Endodermal cell (in vitro differentiated cells): Measurements from ENCODE around the gene SNAI1. TPM values are rescaled to one million over a fixed set of nuclear protein-coding genes. Genes with fewer than 3 reads are reported as not detected.
"Not testable (repeated sequence)": the region's sequence is repeated elsewhere in the genome, so short reads cannot be mapped to it uniquely, and the experiment has no call there.

ENCODE experiments used
- DNase-seq: peaks from one replicate; pipeline ENCODE4 v3.0.0-alpha.2; 2017
- H3K27ac ChIP-seq: 2 replicates; pipeline ENCODE4 v1.5.1; 2013; ENCODE audit warnings: mild to moderate bottlenecking, low read depth, low read length, moderate library complexity
- H3K27me3 ChIP-seq: 2 replicates; pipeline ENCODE4 v1.6.1; 2013; ENCODE audit warnings: mild to moderate bottlenecking, low read length, moderate library complexity; ENCODE audit not compliant: insufficient read depth, control insufficient read depth, poor library complexity, severe bottlenecking
- H3K36me3 ChIP-seq: 2 replicates; pipeline ENCODE4 v1.7.0; 2013; ENCODE audit warnings: mild to moderate bottlenecking, low read length, moderate library complexity; ENCODE audit not compliant: control insufficient read depth, insufficient read depth
- H3K4me1 ChIP-seq: one replicate; pipeline ENCODE4 v1.7.0; 2013; ENCODE audit warnings: low read length; ENCODE audit not compliant: control insufficient read depth, insufficient read depth
- H3K4me3 ChIP-seq: 2 replicates; pipeline ENCODE4 v1.5.1; 2013; ENCODE audit warnings: mild to moderate bottlenecking, low read length, moderate library complexity
- H3K9ac ChIP-seq: 2 replicates; pipeline ENCODE4 v1.6.1; 2013; ENCODE audit warnings: mild to moderate bottlenecking, low read length, moderate library complexity; ENCODE audit not compliant: poor library complexity, severe bottlenecking; ENCODE audit errors: extremely low read depth
- H3K9me3 ChIP-seq: 2 replicates; pipeline ENCODE4 v1.6.1; 2013; ENCODE audit warnings: mild to moderate bottlenecking, low read length, moderate library complexity; ENCODE audit not compliant: control insufficient read depth
- H3K27ac Mint-ChIP-seq: 2 replicates; pipeline ENCODE4 v1.8.0; 2020; ENCODE audit warnings: mixed read lengths
- H3K27me3 Mint-ChIP-seq: 2 replicates; pipeline ENCODE4 v1.8.0; 2021; ENCODE audit warnings: mild to moderate bottlenecking, mixed read lengths; ENCODE audit not compliant: insufficient read depth
- H3K36me3 Mint-ChIP-seq: 2 replicates; pipeline ENCODE4 v1.8.0; 2020; ENCODE audit warnings: low read depth, mixed read lengths
- H3K4me1 Mint-ChIP-seq: 2 replicates; pipeline ENCODE4 v1.8.0; 2020; ENCODE audit warnings: mixed read lengths
- H3K4me3 Mint-ChIP-seq: 2 replicates; pipeline ENCODE4 v1.8.0; 2020; ENCODE audit warnings: mild to moderate bottlenecking, moderate library complexity, mixed read lengths
- H3K9me3 Mint-ChIP-seq: 2 replicates; pipeline ENCODE4 v1.8.0; 2020; ENCODE audit warnings: mild to moderate bottlenecking, mixed read lengths
- WGBS, 2 experiments: methylation state at CpG; one replicate each; pipeline versions ENCODE4 v1.1.5 to v1.1.7; 2013; ENCODE audit warnings: missing lambda C conversion rate in 2 of 2, mixed read lengths in 1 of 2; ENCODE audit not compliant: insufficient coverage in 1 of 2, insufficient read length in 1 of 2; 5-methylcytosine and 5-hydroxymethylcytosine counted together
- total RNA-seq, 2 donors: library from RNA; stranded (reverse); fragmentation: NEBNext Ultra II Directional in 1 of 2; extraction: Animal tissue kit (Norgen Biotek cat#: 25700) in 1 of 2; gene quantifications; 2 replicates in 1 of 2; 3 replicates in 1 of 2; pipeline ENCODE4 v1.2.1, GENCODE V29; 2021
- TF ChIP-seq, protein P1 (sequence below): fragments of 200-600 bp; sonication (generic); conservative IDR thresholded peaks from 2 replicates; pipeline ENCODE4 v1.5.0; 2021; ENCODE audit warnings: antibody characterized with exemption, mild to moderate bottlenecking

Gene SNAI1
- total RNA-seq, 2 donors from 2014 or later = 10.6 to 13.1 TPM

- not testable (repeated sequence) for H3K9ac ChIP-seq, H3K27ac Mint-ChIP-seq, H3K27me3 Mint-ChIP-seq, H3K4me3 Mint-ChIP-seq, H3K4me3 ChIP-seq, H3K27ac ChIP-seq, H3K4me1 ChIP-seq, H3K27me3 ChIP-seq, H3K9me3 Mint-ChIP-seq, H3K4me1 Mint-ChIP-seq
- TF ChIP-seq, protein P1, sequence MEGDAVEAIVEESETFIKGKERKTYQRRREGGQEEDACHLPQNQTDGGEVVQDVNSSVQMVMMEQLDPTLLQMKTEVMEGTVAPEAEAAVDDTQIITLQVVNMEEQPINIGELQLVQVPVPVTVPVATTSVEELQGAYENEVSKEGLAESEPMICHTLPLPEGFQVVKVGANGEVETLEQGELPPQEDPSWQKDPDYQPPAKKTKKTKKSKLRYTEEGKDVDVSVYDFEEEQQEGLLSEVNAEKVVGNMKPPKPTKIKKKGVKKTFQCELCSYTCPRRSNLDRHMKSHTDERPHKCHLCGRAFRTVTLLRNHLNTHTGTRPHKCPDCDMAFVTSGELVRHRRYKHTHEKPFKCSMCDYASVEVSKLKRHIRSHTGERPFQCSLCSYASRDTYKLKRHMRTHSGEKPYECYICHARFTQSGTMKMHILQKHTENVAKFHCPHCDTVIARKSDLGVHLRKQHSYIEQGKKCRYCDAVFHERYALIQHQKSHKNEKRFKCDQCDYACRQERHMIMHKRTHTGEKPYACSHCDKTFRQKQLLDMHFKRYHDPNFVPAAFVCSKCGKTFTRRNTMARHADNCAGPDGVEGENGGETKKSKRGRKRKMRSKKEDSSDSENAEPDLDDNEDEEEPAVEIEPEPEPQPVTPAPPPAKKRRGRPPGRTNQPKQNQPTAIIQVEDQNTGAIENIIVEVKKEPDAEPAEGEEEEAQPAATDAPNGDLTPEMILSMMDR = peak; percentile 60
- peak; percentile 67 for DNase-seq
- H3K9me3 ChIP-seq = peaks cover 16% of the 10 kb centered on the region
- peaks cover 56% of the 10 kb centered on the region for H3K36me3 Mint-ChIP-seq
- peaks cover 46% of the 10 kb centered on the region for H3K36me3 ChIP-seq
- WGBS, 2 experiments = 93 to 96% methylated on average over 8 to 12 of the region's 12 CpGs
Observed at GRCh38 chr20:49957089-49957938, 25.5 kb upstream of the SNAI1 start.

GRCh38 chr20:49961413-49961812 lies 21.4 kb upstream of the SNAI1 start:
- Histone ChIP-seq H3K9me3 (peaks cover 16% of the 10 kb centered on the region), H3K36me3 (peaks cover 18% of the 10 kb centered on the region), H3K27me3 (no peaks in the 10 kb centered on the region), H3K9ac (no peak overlapping the region), H3K27ac (no peak overlapping the region), H3K4me1 (no peaks in the 10 kb centered on the region), H3K4me3 (no peak overlapping the region)
- peaks cover 6% of the 10 kb centered on the region for H3K9me3 Mint-ChIP-seq
- H3K4me1 Mint-ChIP-seq = peaks cover 13% of the 10 kb centered on the region
- no peak overlapping the region for H3K27ac Mint-ChIP-seq
- TF ChIP-seq, protein P1 = no peak
- no peak overlapping the region for H3K4me3 Mint-ChIP-seq
- peaks cover 29% of the 10 kb centered on the region for H3K36me3 Mint-ChIP-seq
- DNase-seq = no peak
- 83 to 91% methylated on average over 1 to 3 of the region's 4 CpGs for WGBS, 2 experiments
- no peaks in the 10 kb centered on the region for H3K27me3 Mint-ChIP-seq

DNA sequence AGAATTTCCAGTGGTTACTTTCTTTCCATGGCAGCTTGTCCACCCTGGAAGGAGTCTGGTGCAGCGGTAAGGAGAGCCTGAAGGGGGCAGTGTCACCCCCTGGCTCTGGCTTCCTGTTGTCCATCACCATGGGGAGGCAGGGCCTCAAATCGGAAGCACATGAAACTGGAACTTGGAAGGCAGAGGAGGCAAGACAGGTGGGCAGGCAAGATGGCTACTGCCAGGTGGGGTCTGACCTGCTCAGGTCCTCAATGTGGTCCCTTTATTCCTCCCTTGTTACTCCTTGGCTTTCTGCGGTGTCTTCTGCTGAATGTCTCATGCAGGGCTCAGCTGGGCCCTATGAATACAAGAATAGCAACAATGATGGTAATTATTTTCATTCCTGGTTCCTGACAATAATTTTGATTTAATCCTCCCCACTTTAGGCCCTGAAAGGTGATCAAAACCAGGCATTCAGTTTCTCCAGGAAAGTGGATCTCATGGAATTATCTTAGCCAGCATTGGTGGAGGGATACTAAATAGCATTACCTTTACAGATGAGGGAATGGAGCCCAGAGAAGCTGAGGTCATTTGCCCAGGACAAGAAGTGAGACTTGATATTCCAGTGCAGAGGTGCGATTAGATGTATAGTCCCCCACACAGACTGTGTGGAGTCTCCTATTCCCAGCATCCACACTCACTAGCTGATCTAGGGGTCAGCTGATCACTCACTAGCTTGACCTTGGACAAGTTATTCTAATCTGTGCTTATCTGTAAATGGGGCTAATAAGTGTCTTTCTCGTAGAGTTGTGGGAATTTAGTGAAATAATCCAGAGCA lies 17.6 kb upstream of the SNAI1 start:
- Mint-ChIP-seq H3K4me1 (peaks cover 19% of the 10 kb centered on the region), H3K36me3 (peaks cover 5% of the 10 kb centered on the region), H3K4me3 (no peak overlapping the region), H3K27ac (peak overlapping the region; percentile 55), H3K27me3 (no peaks in the 10 kb centered on the region), H3K9me3 (peaks cover 2% of the 10 kb centered on the region)
- WGBS, 2 experiments = 57 to 63% methylated on average over 5 of the region's 5 CpGs
- Histone ChIP-seq H3K4me3 (no peak overlapping the region), H3K27ac (no peak overlapping the region), H3K27me3 (no peaks in the 10 kb centered on the region), H3K9ac (no peak overlapping the region), H3K9me3 (peaks cover 11% of the 10 kb centered on the region), H3K36me3 (peaks cover under 1% of the 10 kb centered on the region), H3K4me1 (no peaks in the 10 kb centered on the region)
- TF ChIP-seq, protein P1 = peak; percentile 93
- peak; percentile 93 for DNase-seq
